ENCODE measurements around the gene PRG2.

Gene PRG2

DNA sequence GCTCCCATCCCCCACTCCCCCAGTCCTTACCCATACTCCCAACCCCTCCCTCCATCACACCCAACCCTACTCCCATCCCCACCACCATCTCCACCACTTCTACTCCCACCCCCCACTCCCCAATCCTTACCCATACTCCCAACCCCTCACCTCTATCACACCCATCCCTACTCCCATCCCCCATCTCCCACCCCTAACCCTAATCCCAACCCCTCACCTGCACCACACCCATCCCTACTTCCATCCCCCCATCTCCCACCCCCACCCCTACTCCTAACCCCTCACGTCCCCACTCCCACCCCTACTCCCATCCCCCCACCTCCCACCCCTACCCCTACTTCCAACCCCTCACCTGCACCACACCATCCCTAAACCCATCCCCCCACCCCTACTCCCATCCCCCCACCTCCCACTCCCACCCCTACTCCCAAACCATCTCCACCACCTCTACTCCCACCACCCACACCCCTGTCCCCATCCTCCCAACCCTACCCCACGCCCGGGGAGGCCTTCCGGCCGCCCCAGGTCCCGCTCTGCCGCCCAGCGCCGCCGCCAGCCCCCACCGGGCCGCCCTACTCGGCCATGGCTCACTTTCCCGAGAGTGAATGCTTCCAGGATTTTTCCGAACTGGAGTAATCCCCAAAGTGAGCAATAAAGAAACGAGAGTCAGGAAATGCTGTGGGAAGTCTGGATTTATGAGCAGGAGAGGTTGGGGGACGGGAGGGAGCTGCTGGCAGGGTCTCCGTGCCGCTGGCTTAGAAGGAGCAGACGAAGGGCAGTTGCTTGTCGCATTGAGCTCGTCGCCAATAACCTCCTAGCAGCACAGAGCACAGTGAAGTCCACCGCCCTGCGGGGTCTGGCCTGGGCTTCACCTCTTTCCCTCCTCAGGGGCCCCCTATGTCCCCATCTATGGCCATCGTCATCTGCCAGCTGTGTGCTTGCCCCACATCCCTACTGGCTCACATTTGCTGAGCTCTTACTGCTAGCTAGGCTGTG, 14.1 kb downstream of the PRG2 start:
- TF ChIP-seq EZH2phosphoT487 (IDR thresholded peaks at IDR 0.05; ENCODE audit: low read depth) = no peak
- TF ChIP-seq, protein P1, sequence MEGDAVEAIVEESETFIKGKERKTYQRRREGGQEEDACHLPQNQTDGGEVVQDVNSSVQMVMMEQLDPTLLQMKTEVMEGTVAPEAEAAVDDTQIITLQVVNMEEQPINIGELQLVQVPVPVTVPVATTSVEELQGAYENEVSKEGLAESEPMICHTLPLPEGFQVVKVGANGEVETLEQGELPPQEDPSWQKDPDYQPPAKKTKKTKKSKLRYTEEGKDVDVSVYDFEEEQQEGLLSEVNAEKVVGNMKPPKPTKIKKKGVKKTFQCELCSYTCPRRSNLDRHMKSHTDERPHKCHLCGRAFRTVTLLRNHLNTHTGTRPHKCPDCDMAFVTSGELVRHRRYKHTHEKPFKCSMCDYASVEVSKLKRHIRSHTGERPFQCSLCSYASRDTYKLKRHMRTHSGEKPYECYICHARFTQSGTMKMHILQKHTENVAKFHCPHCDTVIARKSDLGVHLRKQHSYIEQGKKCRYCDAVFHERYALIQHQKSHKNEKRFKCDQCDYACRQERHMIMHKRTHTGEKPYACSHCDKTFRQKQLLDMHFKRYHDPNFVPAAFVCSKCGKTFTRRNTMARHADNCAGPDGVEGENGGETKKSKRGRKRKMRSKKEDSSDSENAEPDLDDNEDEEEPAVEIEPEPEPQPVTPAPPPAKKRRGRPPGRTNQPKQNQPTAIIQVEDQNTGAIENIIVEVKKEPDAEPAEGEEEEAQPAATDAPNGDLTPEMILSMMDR (IDR thresholded peaks at IDR 0.05; ENCODE audit: low read depth, low read length) = no peak
- H3K9ac ChIP-seq (ENCODE audit: low read length) = no peak overlapping the region
- no peak overlapping the region for H2AFZ ChIP-seq (ENCODE audit: low read depth, low read length)
- H4K20me1 ChIP-seq (ENCODE audit: insufficient read depth, low read length) = no peaks in the 10 kb centered on the region
- H3K36me3 ChIP-seq (replicated peaks; ENCODE audit: low read depth, low read length) = no peaks in the 10 kb centered on the region
- H3K27ac ChIP-seq (ENCODE audit: low read length) = no peak overlapping the region
- no peak overlapping the region for H3K4me3 ChIP-seq (ENCODE audit: low read length)
- no peak overlapping the region for H3K4me2 ChIP-seq (ENCODE audit: low read length)
- H3K79me2 ChIP-seq (ENCODE audit: low read length) = no peaks in the 10 kb centered on the region
- H3K9me3 ChIP-seq (ENCODE audit: insufficient read depth, low read length) = no peaks in the 10 kb centered on the region
- H3K4me1 ChIP-seq (ENCODE audit: low read length) = peaks cover 23% of the 10 kb centered on the region
- peaks cover 26% of the 10 kb centered on the region for H3K27me3 ChIP-seq (ENCODE audit: low read depth, low read length)

DNA sequence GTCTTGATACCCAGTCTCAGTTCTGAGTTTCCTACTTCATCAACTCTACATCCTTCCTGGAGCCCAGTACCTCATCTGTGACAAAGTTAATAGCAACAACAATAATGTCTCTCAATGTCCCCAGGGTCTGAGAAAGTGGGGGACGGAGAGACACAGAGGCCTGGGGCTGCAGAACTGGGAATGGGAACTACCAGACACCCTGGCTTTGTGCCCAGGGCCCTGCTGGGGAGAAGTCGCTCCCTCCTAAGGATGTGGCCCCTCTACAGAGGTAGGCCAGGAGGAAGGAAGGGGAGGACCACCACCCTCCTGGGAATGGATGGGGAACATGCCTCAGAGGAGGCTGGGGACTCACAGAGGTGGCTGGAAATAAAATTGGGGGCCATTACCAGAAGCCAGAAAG, 15.0 kb downstream of the PRG2 start:
- Histone ChIP-seq H4K20me1 (ENCODE audit: insufficient read depth, low read length) (no peaks in the 10 kb centered on the region), H3K27me3 (ENCODE audit: low read depth, low read length) (peaks cover 26% of the 10 kb centered on the region), H3K27ac (ENCODE audit: low read length) (no peak overlapping the region), H3K36me3 (replicated peaks; ENCODE audit: low read depth, low read length) (no peaks in the 10 kb centered on the region), H3K79me2 (ENCODE audit: low read length) (no peaks in the 10 kb centered on the region), H3K4me1 (ENCODE audit: low read length) (peaks cover 29% of the 10 kb centered on the region), H3K4me3 (ENCODE audit: low read length) (no peak overlapping the region), H2AFZ (ENCODE audit: low read depth, low read length) (no peak overlapping the region), H3K9ac (ENCODE audit: low read length) (no peak overlapping the region), H3K4me2 (ENCODE audit: low read length) (no peak overlapping the region), H3K9me3 (ENCODE audit: insufficient read depth, low read length) (no peaks in the 10 kb centered on the region)
- no peak for TF ChIP-seq EZH2phosphoT487 (IDR thresholded peaks at IDR 0.05; ENCODE audit: low read depth)
- TF ChIP-seq, protein P1 (IDR thresholded peaks at IDR 0.05; ENCODE audit: low read depth, low read length) = no peak

DNA sequence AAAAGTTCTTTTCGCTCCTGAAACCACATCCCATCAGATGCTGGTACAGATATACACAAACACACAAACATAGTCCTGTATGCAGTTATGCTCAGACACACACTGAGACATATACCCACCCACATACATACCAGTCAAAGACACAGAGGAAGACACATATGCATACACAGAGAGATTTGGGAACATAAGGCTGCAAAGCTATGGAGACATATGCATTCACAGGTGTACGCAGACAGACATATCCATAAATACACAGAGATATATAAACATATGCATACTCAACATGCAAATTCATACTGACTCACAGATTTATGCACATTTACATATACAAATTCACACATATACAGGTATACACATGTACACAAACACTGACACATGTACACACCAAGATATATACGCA, 15.5 kb downstream of the PRG2 start:
- H3K79me2 ChIP-seq (ENCODE audit: low read length) = no peaks in the 10 kb centered on the region
- TF ChIP-seq EZH2phosphoT487 (IDR thresholded peaks at IDR 0.05; ENCODE audit: low read depth) = no peak
- TF ChIP-seq, protein P1 (IDR thresholded peaks at IDR 0.05; ENCODE audit: low read depth, low read length) = no peak
- H3K4me3 ChIP-seq (ENCODE audit: low read length) = no peak overlapping the region
- H3K9me3 ChIP-seq (ENCODE audit: insufficient read depth, low read length) = no peaks in the 10 kb centered on the region
- no peak overlapping the region for H3K4me2 ChIP-seq (ENCODE audit: low read length)
- no peaks in the 10 kb centered on the region for H4K20me1 ChIP-seq (ENCODE audit: insufficient read depth, low read length)
- H3K27ac ChIP-seq (ENCODE audit: low read length) = no peak overlapping the region
- H2AFZ ChIP-seq (ENCODE audit: low read depth, low read length) = no peak overlapping the region
- H3K36me3 ChIP-seq (replicated peaks; ENCODE audit: low read depth, low read length) = no peaks in the 10 kb centered on the region
- no peak overlapping the region for H3K9ac ChIP-seq (ENCODE audit: low read length)
- peaks cover 29% of the 10 kb centered on the region for H3K4me1 ChIP-seq (ENCODE audit: low read length)
- H3K27me3 ChIP-seq (ENCODE audit: low read depth, low read length) = peaks cover 26% of the 10 kb centered on the region

DNA sequence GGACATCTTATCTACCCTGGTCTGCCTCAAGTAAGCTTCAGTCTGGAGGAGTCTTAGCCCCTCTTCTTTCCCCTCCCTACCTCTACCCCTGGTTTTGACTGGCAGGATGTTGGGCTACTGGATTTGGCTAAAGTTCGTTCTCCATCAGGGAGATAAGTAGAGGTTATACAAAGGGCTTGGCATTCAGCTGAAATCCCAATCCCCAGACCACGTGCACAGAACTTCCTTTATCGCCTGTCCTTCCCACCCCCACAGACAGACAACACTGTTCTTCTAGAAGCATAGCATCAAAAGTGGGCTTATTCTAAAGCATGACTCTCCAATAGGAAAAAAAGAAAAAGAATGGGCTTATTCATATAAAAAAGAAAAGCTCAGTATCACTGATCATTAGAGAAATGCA, 17.3 kb downstream of the PRG2 start:
- no peak for TF ChIP-seq EZH2phosphoT487 (IDR thresholded peaks at IDR 0.05; ENCODE audit: low read depth)
- TF ChIP-seq, protein P1 (IDR thresholded peaks at IDR 0.05; ENCODE audit: low read depth, low read length) = no peak

More for the DNA sequence above, 17.3 kb downstream of the PRG2 start:
- Histone ChIP-seq H3K9me3 (ENCODE audit: insufficient read depth, low read length) (no peaks in the 10 kb centered on the region), H3K9ac (ENCODE audit: low read length) (no peak overlapping the region), H3K4me3 (ENCODE audit: low read length) (no peak overlapping the region), H3K4me2 (ENCODE audit: low read length) (no peak overlapping the region), H3K79me2 (ENCODE audit: low read length) (no peaks in the 10 kb centered on the region), H4K20me1 (ENCODE audit: insufficient read depth, low read length) (no peaks in the 10 kb centered on the region), H3K4me1 (ENCODE audit: low read length) (peaks cover 29% of the 10 kb centered on the region), H3K27ac (ENCODE audit: low read length) (no peak overlapping the region), H3K27me3 (ENCODE audit: low read depth, low read length) (peaks cover 13% of the 10 kb centered on the region; the same call in 1 of the 2 replicates), H3K36me3 (replicated peaks; ENCODE audit: low read depth, low read length) (no peaks in the 10 kb centered on the region), H2AFZ (ENCODE audit: low read depth, low read length) (no peak overlapping the region)
